Measurements from ENCODE around the gene PFAS. TPM values are rescaled to one million over a fixed set of nuclear protein-coding genes. Genes with fewer than 3 reads are reported as not detected.

PFAS gene
- total RNA-seq, 2 experiments from 2014 or later, result 113 to 141 TPM

DNA sequence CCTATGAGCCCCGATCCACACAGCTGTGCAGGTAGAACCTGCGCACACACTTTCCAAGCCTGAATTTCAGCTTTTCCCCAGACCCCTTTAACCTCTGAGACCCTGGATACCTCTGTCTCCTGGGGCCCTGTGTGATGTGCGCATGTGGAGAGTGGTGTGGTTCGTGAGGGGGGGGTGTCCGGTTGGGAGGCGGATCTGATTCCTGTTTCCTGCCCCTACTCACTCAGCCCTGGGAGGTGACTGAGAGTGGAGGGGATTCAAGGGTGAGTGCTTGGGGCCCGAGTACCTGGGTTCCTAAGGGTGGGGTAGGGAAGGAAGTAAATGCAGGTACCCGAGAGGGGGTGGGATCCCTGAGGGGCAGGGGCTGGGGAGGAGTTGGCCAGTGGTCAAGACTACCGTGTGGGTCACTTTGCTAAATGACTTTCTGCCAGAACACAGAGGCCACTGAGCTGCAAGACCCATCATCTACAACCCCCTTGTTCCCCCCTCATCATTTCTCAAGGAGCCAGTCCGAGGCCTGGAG is 61.6 kb downstream of the PFAS start:
- no peaks in the 10 kb centered on the region for H3K4me1 Mint-ChIP-seq
- no peak for DNase-seq
- no peak overlapping the region for H3K27ac Mint-ChIP-seq
- H3K9me3 Mint-ChIP-seq (ENCODE audit: low read depth), result no peaks in the 10 kb centered on the region
- POLR2A ChIA-PET, result no interaction called here
- no peak for ATAC-seq
- CTCF ChIA-PET, result no interaction called here
- no peaks in the 10 kb centered on the region for H3K36me3 Mint-ChIP-seq (ENCODE audit: low read depth)
- intact Hi-C loops (cut with DNase I, micrococcal nuclease), result no loop called here
- peaks cover 8% of the 10 kb centered on the region for H3K27me3 Mint-ChIP-seq
- H3K4me3 Mint-ChIP-seq, result no peak overlapping the region

DNA sequence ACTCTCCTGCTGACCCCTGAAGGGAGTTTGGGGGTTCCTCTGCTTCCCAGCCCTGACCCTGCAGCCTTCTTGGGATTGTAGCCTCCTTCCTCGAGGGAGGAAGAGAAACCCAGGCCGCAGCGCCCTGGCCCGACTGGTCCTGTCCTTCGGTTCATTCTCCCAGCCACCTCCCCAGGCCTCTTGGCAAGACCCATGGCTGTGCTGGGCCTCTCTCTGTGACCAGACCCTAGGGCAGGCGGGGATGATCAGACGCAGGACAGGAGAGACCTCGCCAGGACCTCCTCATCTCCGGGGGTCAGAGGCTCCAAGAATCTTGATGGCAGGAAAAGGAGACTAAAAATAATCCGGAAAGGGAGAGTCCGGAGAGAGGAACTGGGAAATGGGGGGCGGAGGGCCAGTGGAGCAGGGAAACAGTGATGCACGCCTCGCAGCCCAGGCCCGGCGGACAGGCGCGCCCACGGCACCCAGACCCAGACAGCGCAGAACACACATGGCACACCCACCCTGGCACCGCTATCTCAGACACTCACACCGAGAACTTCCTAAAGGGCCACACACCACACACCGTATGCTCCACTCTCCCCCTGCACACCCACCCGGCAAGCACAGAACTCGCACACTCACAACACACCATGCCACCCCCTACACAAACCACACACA is 62.2 kb downstream of the PFAS start:
- Mint-ChIP-seq H3K9me3 (ENCODE audit: low read depth) (no peaks in the 10 kb centered on the region), H3K4me3 (no peak overlapping the region), H3K27me3 (peaks cover 11% of the 10 kb centered on the region), H3K4me1 (no peaks in the 10 kb centered on the region), H3K36me3 (ENCODE audit: low read depth) (no peaks in the 10 kb centered on the region), H3K27ac (no peak overlapping the region)
- ChIA-PET CTCF (no interaction called here), POLR2A (no interaction called here)
- no peak for ATAC-seq
- intact Hi-C loops (cut with DNase I, micrococcal nuclease), result no loop called here
- DNase-seq, result no peak

DNA sequence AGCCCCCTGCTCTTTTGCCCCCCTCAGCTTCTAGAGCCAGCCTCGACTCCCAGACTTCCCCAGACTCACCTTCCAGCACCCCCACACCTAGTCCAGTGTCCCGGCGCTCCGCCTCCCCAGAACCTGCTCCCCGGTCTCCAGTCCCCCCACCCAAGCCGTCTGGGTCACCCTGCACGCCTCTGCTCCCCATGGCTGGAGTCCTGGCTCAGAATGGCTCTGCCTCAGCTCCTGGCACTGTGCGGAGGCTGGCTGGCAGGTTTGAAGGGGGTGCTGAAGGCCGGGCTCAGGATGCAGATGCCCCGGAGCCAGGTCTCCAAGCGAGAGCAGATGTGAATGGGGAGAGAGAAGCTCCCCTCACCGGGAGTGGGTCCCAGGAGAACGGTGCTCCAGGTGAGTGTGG is 63.2 kb downstream of the PFAS start:
- H3K4me3 Mint-ChIP-seq, result no peak overlapping the region

DNA sequence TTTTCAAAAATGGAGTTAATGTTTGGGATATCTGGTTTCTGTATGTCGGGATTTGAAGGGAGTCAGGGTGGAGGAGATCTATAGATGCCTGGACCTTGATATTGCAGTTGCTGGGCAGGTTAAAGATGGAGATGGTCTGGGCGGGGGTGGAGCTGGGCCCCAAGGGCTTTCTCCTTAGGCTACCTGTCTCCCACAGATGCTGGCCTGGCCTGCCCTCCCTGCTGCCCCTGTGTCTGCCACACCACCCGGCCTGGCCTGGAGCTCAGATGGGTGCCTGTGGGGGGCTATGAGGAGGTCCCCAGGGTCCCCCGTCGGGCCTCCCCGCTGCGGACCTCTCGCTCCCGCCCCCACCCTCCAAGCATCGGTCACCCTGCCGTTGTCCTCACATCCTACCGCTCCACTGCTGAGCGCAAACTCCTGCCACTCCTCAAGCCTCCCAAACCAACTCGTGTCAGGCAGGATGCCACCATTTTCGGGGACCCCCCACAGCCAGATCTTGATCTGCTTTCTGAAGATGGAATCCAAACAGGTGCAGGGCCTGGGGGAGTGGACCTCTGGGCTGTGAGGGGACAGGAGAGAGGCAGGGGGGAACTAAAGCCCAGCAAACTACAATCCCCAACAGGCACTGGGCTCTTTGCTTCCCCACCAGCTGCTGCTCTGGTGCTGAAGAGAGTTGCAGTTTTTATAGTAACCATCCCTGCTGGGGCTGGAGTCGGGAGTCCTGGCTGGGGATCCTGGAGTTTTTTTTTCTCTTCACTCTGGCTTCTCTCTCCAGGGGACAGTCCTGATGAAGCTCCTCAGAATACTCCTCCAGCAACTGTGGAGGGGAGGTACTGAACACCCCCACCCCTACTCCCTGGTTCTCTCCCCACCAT is 63.9 kb downstream of the PFAS start:
- DNase-seq (no peak), ATAC-seq (no peak)
- no peak overlapping the region for H3K27ac Mint-ChIP-seq
- no peak overlapping the region for H3K4me3 Mint-ChIP-seq
- no peaks in the 10 kb centered on the region for H3K36me3 Mint-ChIP-seq (ENCODE audit: low read depth)
- H3K27me3 Mint-ChIP-seq, result peaks cover 11% of the 10 kb centered on the region
- POLR2A ChIA-PET, result no interaction called here
- H3K4me1 Mint-ChIP-seq, result no peaks in the 10 kb centered on the region
- intact Hi-C loops (cut with DNase I, micrococcal nuclease), result no loop called here
- H3K9me3 Mint-ChIP-seq (ENCODE audit: low read depth), result no peaks in the 10 kb centered on the region
- CTCF ChIA-PET, result interaction anchor here (0.8 kb wide), 1 partner anchor 25 kb away, joined by 3 read pairs; no protein-coding TSS in a partner anchor

More for the DNA sequence above, 63.2 kb downstream of the PFAS start:
- Mint-ChIP-seq H3K27me3 (peaks cover 11% of the 10 kb centered on the region), H3K36me3 (ENCODE audit: low read depth) (no peaks in the 10 kb centered on the region), H3K4me1 (no peaks in the 10 kb centered on the region), H3K9me3 (ENCODE audit: low read depth) (no peaks in the 10 kb centered on the region), H3K27ac (no peak overlapping the region)
- intact Hi-C loops (cut with DNase I, micrococcal nuclease), result no loop called here
- POLR2A ChIA-PET, result no interaction called here
- CTCF ChIA-PET, result no interaction called here
- DNase-seq (no peak), ATAC-seq (no peak)

DNA sequence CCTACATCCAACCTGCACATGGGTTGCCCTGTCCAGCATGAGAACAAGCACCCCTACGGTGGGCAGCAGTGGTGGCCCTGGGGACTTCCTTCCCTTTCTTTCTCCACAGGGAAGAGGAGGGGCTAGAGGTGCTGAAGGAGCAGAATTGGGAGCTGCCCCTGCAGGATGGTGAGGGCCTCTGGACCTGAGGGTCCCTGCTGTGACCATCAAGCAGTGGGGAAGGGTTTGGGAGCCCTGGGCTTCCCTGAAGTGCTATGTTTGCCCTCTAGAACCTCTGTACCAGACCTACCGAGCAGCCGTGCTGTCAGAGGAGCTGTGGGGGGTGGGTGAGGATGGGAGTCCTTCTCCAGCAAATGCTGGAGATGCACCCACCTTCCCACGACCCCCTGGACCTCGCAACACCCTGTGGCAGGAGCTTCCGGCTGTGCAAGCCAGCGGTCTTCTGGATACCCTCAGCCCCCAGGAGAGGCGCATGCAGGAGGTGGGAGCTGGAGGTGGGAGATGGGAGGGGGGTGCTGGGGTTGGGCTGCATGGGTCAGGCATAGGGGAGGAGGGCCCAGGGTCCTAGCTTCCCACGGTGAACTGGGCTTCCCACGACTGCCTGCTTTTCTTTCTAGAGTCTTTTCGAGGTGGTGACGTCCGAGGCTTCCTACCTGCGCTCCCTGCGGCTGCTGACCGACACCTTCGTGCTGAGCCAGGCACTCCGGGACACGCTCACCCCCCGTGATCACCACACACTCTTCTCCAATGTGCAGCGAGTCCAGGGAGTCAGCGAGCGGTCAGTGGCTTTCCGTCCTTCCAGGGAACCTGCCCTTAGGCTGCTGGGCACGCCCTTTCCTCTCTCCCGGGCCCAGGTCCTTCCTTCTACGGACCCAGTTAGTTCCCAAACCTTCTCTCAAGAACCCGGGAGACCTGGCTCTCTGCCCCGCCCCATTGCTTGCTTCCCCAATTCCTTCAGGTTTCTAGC is 66.0 kb downstream of the PFAS start:
- DNase-seq (no peak), ATAC-seq (no peak)
- intact Hi-C loops (cut with DNase I, micrococcal nuclease), result no loop called here
- H3K27ac Mint-ChIP-seq, result no peak overlapping the region
- CTCF ChIA-PET, result interaction anchor here (0.5 to 1.5 kb wide), 3 partner anchors 14 to 339 kb away, joined by 3 to 5 read pairs (median 4); no protein-coding TSS in a partner anchor
- H3K36me3 Mint-ChIP-seq (ENCODE audit: low read depth), result no peaks in the 10 kb centered on the region
- POLR2A ChIA-PET, result no interaction called here
- no peaks in the 10 kb centered on the region for H3K4me1 Mint-ChIP-seq
- H3K9me3 Mint-ChIP-seq (ENCODE audit: low read depth), result no peaks in the 10 kb centered on the region
- H3K4me3 Mint-ChIP-seq, result no peak overlapping the region
- peaks cover 11% of the 10 kb centered on the region for H3K27me3 Mint-ChIP-seq

DNA sequence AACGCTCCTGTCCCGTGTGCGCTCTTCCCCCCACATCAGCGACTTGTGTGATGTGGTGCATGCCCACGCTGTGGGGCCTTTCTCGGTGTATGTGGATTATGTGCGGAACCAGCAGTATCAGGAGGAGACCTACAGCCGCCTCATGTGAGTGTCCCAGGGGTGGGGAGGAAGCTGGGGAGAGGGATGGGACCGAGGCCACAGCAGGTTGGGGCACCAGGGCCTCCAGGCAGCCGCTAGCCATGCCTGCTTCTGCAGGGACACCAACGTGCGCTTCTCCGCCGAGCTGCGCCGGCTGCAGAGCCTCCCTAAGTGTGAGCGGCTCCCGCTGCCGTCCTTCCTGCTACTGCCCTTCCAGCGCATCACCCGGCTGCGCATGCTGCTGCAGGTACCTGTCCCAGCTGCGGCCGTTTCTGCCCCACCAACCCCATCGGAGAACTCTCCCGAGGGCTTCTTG is 66.7 kb downstream of the PFAS start:
- Mint-ChIP-seq H3K4me3 (no peak overlapping the region), H3K27me3 (peaks cover 11% of the 10 kb centered on the region), H3K36me3 (ENCODE audit: low read depth) (no peaks in the 10 kb centered on the region), H3K27ac (no peak overlapping the region), H3K4me1 (no peaks in the 10 kb centered on the region), H3K9me3 (ENCODE audit: low read depth) (no peaks in the 10 kb centered on the region)
- CTCF ChIA-PET, result interaction anchor here (0.7 to 1.5 kb wide), 2 partner anchors 15 to 226 kb away, joined by 3 to 5 read pairs; no protein-coding TSS in a partner anchor
- POLR2A ChIA-PET, result no interaction called here
- intact Hi-C loops (cut with DNase I, micrococcal nuclease), result no loop called here
- ATAC-seq (no peak), DNase-seq (no peak)

DNA sequence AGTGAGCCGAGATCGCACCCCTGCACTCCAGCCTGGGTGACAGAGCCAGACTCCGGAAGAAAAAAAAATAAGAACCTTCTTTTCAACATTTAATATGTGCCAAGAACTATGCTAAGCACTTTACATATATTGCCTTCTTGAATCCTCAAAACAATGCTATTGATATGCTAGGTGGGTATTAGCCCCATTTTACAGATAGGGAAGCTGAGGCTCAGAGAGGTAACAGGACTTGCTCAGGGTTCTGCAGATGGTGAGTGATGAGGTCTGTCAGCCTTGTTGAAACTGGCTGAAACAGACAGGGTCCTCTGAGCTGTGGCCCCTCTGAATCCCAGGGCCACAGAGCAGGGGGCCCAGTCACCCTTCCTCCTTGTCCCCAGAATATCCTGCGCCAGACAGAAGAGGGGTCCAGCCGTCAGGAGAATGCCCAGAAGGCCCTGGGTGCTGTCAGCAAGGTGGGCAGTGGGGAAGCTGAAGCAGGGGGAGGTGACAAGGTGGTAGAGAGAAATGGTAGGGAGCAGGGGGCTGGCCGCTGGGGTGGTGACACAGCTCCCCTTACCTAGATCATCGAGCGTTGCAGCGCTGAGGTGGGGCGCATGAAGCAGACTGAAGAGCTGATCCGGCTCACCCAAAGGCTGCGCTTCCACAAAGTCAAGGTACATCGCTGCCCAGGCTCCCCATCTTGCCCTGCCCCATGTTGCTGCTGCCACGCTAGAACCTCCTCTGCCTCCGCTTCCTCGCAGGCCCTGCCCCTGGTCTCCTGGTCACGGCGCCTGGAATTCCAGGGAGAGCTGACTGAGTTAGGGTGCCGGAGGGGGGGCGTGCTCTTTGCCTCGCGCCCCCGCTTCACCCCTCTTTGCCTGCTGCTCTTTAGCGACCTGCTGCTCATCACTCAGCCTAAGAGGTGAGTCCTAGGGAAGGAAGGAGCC is 69.2 kb downstream of the PFAS start:
- Mint-ChIP-seq H3K36me3 (ENCODE audit: low read depth) (no peaks in the 10 kb centered on the region), H3K9me3 (ENCODE audit: low read depth) (no peaks in the 10 kb centered on the region), H3K4me3 (no peak overlapping the region), H3K4me1 (no peaks in the 10 kb centered on the region), H3K27me3 (peaks cover 7% of the 10 kb centered on the region), H3K27ac (no peak overlapping the region)
- ATAC-seq, result no peak
- no peak for DNase-seq
- ChIA-PET CTCF (interaction anchor here (0.6 to 2.5 kb wide), 4 partner anchors 9 to 95 kb away, joined by 3 to 15 read pairs (median 3); partner anchors contain the start of gene SLC25A35), POLR2A (no interaction called here)
- intact Hi-C loops (cut with DNase I, micrococcal nuclease), result no loop called here

Other genes starting within 250 kb of the PFAS start
- not detected for gene GUCY2D, start 246.7 kb upstream of the PFAS start, total RNA-seq
- gene ALOX15B, start 210.2 kb upstream of the PFAS start, total RNA-seq, result under 1 TPM; 0.09 to 0.18 TPM
- 1 to 10 TPM; 3.3 to 3.6 TPM for gene ALOX12B, start 161.6 kb upstream of the PFAS start, total RNA-seq
- under 1 TPM; 0.27 to 0.28 TPM for gene ALOXE3, start 130.8 kb upstream of the PFAS start, total RNA-seq
- 1 to 10 TPM; 2.4 to 3.2 TPM for gene HES7, start 125.2 kb upstream of the PFAS start, total RNA-seq
- gene PER1, start 96.9 kb upstream of the PFAS start, total RNA-seq, result 10 to 100 TPM; 46.5 to 55.9 TPM
- gene VAMP2, start 86.3 kb upstream of the PFAS start, total RNA-seq, result 10 to 100 TPM; 26.7 to 27.8 TPM
- 10 to 100 TPM; 24.0 to 34.4 TPM for gene TMEM107, start 72.9 kb upstream of the PFAS start, total RNA-seq
- 1 to 10 TPM; 3.9 to 4.5 TPM for gene BORCS6, start 59.1 kb upstream of the PFAS start, total RNA-seq
- 100 to 1,000 TPM; 173 to 226 TPM for gene AURKB, start 38.7 kb upstream of the PFAS start, total RNA-seq
- 10 to 100 TPM; 49.3 to 57.9 TPM for gene CTC1, start 1.2 kb upstream of the PFAS start, total RNA-seq
- gene RANGRF, start 39.4 kb downstream of the PFAS start, total RNA-seq, result 10 to 100 TPM; 37.9 to 40.1 TPM
- gene SLC25A35, start 46.1 kb downstream of the PFAS start, total RNA-seq, result 1 to 10 TPM; 1.9 to 2.3 TPM
- gene ARHGEF15, start 61.0 kb downstream of the PFAS start, total RNA-seq, result not detected
- gene ODF4, start 90.6 kb downstream of the PFAS start, total RNA-seq, result not detected
- 1,000 to 10,000 TPM; 3,064 to 3,721 TPM for gene RPL26, start 133.9 kb downstream of the PFAS start, total RNA-seq
- gene RNF222, start 148.5 kb downstream of the PFAS start, total RNA-seq, result not detected
- gene NDEL1, start 186.6 kb downstream of the PFAS start, total RNA-seq, result 10 to 100 TPM; 51.9 to 58.6 TPM

All from activated CD4-positive, alpha-beta T cell treated with anti-CD3 and anti-CD28 coated beads for 36 hours (primary cell).